Liver (tissue), 3 donors: ENCODE results near the gene SERPINB8.

Experiments
- ATF3 ChIP-seq: IDR thresholded peaks from 2 replicates; pipeline ENCODE4 v1.6.1; 2016; ENCODE audit warnings: antibody characterized with exemption
- CTCF ChIP-seq: fragments of 150-350 bp; IDR thresholded peaks from 2 replicates; pipeline ENCODE4 v1.5.1; 2017; ENCODE audit warnings: improper control_type of control experiment, low read depth, low read length; ENCODE audit not compliant: missing input control
- EGR1 ChIP-seq, 2 donors: IDR thresholded peaks; 2 replicates each; pipeline ENCODE4 v1.6.1; 2016 to 2018; ENCODE audit warnings: antibody characterized with exemption in 2 of 2, low read depth in 2 of 2
- GABPA ChIP-seq, 2 donors: IDR thresholded peaks in 1 of 2; conservative IDR thresholded peaks in 1 of 2; 2 replicates each; pipeline ENCODE4 v1.6.1; 2016; ENCODE audit warnings: antibody characterized with exemption in 2 of 2, mild to moderate bottlenecking in 1 of 2, moderate library complexity in 1 of 2
- HNF4A ChIP-seq, 2 donors: conservative IDR thresholded peaks; 2 replicates each; pipeline ENCODE4 v1.6.1; 2016; ENCODE audit warnings: antibody characterized with exemption in 2 of 2, mild to moderate bottlenecking in 2 of 2
- JUND ChIP-seq, 2 donors: IDR thresholded peaks; 2 replicates each; pipeline ENCODE4 v1.6.1; 2016; ENCODE audit warnings: antibody characterized with exemption in 2 of 2
- MAX ChIP-seq: IDR thresholded peaks from 2 replicates; pipeline ENCODE4 v1.6.1; 2016; ENCODE audit warnings: antibody characterized with exemption
- RAD21 ChIP-seq, 2 donors: IDR thresholded peaks; 2 replicates each; pipeline ENCODE4 v1.6.1; 2016; ENCODE audit warnings: antibody characterized with exemption in 2 of 2, mild to moderate bottlenecking in 2 of 2
- RXRA ChIP-seq, 2 donors: IDR thresholded peaks; 2 replicates each; pipeline ENCODE4 v1.6.1; 2017 to 2018; ENCODE audit warnings: antibody characterized with exemption in 2 of 2, mild to moderate bottlenecking in 1 of 2
- TAF1 ChIP-seq: conservative IDR thresholded peaks from 2 replicates; pipeline ENCODE4 v1.6.1; 2016; ENCODE audit warnings: antibody characterized with exemption, mild to moderate bottlenecking
- YY1 ChIP-seq: IDR thresholded peaks from 2 replicates; pipeline ENCODE4 v1.6.1; 2016; ENCODE audit warnings: antibody characterized with exemption, mild to moderate bottlenecking
- TF ChIP-seq, protein P1 (sequence below): IDR thresholded peaks from 2 replicates; pipeline ENCODE4 v1.6.1; 2016; ENCODE audit warnings: antibody characterized with exemption
- TF ChIP-seq, protein P2 (sequence below): IDR thresholded peaks from 2 replicates; pipeline ENCODE4 v1.6.1; 2016; ENCODE audit warnings: antibody characterized with exemption, mild to moderate bottlenecking
- donor health status: healthy.
- donor health status: healthy.

DNA sequence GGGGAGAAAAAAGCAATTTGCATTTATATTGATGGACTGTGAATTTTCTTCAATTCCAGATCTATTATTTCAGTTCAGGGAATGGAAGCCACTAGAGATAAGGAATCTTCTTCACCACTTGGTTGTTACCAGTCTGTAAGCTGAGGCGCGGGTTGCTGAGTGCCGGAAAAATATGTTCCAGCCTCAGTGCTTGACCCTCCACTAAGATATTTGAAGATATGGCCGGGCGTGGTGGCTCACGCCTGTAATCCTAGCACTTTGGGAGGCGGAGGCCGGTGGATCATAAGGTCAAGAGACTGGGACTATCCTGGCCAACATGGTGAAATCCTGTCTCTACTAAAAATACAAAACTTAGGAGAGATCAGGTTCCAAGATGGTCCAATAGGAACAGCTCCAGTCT lies 29.9 kb upstream of the SERPINB8 start:
- TF ChIP-seq CTCF (no peak), TAF1 (no peak), ATF3 (no peak), RAD21 (IDR thresholded peaks at IDR 0.05) (no peak), JUND (IDR thresholded peaks at IDR 0.05) (no peak), MAX (no peak), GABPA (IDR thresholded peaks at IDR 0.05 in 1 of 2, conservative IDR thresholded peaks at IDR 0.05 in 1 of 2) (no peak), HNF4A (conservative IDR thresholded peaks at IDR 0.05) (no peak), YY1 (no peak), RXRA (IDR thresholded peaks at IDR 0.05) (no peak), EGR1 (IDR thresholded peaks at IDR 0.05; ENCODE audit: low read depth in 2 of 2) (no peak)
- TF ChIP-seq, protein P1, sequence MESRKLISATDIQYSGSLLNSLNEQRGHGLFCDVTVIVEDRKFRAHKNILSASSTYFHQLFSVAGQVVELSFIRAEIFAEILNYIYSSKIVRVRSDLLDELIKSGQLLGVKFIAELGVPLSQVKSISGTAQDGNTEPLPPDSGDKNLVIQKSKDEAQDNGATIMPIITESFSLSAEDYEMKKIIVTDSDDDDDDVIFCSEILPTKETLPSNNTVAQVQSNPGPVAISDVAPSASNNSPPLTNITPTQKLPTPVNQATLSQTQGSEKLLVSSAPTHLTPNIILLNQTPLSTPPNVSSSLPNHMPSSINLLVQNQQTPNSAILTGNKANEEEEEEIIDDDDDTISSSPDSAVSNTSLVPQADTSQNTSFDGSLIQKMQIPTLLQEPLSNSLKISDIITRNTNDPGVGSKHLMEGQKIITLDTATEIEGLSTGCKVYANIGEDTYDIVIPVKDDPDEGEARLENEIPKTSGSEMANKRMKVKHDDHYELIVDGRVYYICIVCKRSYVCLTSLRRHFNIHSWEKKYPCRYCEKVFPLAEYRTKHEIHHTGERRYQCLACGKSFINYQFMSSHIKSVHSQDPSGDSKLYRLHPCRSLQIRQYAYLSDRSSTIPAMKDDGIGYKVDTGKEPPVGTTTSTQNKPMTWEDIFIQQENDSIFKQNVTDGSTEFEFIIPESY: no peak
- TF ChIP-seq, protein P2, sequence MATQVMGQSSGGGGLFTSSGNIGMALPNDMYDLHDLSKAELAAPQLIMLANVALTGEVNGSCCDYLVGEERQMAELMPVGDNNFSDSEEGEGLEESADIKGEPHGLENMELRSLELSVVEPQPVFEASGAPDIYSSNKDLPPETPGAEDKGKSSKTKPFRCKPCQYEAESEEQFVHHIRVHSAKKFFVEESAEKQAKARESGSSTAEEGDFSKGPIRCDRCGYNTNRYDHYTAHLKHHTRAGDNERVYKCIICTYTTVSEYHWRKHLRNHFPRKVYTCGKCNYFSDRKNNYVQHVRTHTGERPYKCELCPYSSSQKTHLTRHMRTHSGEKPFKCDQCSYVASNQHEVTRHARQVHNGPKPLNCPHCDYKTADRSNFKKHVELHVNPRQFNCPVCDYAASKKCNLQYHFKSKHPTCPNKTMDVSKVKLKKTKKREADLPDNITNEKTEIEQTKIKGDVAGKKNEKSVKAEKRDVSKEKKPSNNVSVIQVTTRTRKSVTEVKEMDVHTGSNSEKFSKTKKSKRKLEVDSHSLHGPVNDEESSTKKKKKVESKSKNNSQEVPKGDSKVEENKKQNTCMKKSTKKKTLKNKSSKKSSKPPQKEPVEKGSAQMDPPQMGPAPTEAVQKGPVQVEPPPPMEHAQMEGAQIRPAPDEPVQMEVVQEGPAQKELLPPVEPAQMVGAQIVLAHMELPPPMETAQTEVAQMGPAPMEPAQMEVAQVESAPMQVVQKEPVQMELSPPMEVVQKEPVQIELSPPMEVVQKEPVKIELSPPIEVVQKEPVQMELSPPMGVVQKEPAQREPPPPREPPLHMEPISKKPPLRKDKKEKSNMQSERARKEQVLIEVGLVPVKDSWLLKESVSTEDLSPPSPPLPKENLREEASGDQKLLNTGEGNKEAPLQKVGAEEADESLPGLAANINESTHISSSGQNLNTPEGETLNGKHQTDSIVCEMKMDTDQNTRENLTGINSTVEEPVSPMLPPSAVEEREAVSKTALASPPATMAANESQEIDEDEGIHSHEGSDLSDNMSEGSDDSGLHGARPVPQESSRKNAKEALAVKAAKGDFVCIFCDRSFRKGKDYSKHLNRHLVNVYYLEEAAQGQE: no peak
